ENCODE data around the gene NKX3-2. TPM values are rescaled to one million over a fixed set of nuclear protein-coding genes. Genes with fewer than 3 reads are reported as not detected.
A peak's percentile ranks its signal among the peaks of the same experiment; 100 is the strongest.

Gene NKX3-2
- total and polyA plus RNA-seq, 4 donors = 0.13 to 0.18 TPM; not detected in 2

DNA sequence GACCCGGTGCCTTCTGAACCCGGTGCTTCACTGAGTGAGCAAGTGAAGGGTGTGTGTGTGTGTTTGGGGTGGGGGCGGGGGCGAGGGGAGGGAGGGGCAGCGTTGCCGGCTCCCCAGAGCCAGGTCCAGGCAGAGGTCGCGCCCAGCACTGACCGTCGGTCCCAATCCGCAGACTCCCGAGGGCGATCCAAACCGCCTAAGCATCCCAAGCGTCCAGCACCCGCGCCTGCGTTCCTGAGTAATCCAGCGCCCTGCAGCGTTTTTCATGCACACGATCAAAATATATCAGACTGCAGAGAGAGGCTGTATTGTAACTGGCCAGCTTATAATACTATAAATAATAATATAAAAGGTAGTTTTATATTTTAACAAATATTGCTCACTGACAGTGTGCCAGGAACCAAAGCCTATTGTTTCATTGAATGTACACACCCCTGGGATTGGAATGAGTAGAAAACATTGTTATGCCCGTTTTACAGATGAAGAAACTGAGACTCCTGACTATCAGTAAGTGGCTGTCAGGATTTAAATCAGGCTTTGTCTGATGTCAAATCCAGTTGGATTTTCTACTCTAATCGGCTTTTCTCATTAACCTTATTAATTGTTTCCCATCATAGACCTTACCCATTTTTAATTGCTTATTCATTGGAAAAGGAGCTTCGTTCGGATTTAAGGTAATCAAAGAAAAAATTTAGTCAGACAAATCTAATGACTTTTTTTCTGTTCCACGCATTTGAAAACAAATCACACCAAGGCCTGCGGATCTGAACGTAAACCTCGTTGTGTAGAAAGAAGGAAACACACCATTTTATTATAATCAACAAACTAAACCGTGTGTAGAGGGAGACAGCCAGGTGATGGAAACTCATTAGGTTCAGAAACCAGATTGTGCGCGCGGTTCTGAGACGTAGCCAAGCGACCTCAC, 4.0 kb upstream of the NKX3-2 start:
- H3K4me1 ChIP-seq (ENCODE audit: control insufficient read depth in 1 of 2, insufficient read depth in 2 of 2, low read length in 2 of 2) = no peaks in the 10 kb centered on the region
- no peak overlapping the region for H3K27ac ChIP-seq (ENCODE audit: low read depth in 1 of 2, low read length in 2 of 2)
- intact Hi-C loops (cut with DNase I) = loop anchor here (2.0 to 10.0 kb wide), 3 partner anchors 696 to 821 kb away; no protein-coding TSS in a partner anchor

DNA sequence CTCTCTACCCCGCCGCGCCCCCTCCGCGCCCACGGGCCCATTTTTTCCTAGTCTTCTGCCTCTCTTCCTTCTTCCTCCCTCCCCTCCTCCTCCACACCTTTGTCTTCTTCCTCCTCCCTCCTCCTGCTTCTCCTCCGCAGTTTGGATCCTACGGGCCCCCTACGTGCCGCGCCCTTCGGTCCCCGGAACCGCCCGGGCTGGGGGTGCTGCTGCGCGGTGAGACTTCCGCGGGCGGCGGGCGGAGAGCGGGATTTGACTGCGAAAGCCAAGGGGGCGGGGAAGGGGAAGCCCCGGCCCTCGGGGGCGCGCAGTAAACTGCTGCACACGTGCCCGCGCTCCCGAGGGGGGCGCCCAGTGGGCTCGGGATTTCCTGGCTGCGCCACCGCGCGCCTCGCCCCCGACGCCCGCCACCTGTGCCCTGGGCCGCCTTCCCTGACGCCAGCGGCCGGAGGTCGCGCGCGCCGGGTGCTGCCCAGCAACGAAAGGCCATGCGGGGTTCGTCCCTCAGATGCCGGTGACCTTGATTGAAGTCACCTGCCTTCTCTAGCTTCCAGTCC, 3.3 kb upstream of the NKX3-2 start:
- Histone ChIP-seq H3K36me3 (ENCODE audit: control insufficient read depth in 1 of 2, insufficient read depth in 2 of 2, low read length in 1 of 2) (no peaks in the 10 kb centered on the region), H3K4me1 (ENCODE audit: control insufficient read depth in 1 of 2, insufficient read depth in 2 of 2, low read length in 2 of 2) (no peaks in the 10 kb centered on the region), H3K4me3 (ENCODE audit: low read length in 2 of 2) (no peak overlapping the region), H3K27ac (ENCODE audit: low read depth in 1 of 2, low read length in 2 of 2) (no peak overlapping the region), H3K9me3 (ENCODE audit: control insufficient read depth, low read length) (no peaks in the 10 kb centered on the region), H3K27me3 (ENCODE audit: control insufficient read depth in 1 of 2, insufficient read depth in 2 of 2, low read length in 1 of 2) (peaks cover 0 to 2% of the 10 kb centered on the region in 2 donors)
- intact Hi-C loops (cut with DNase I) = loop anchor here (2.0 to 10.0 kb wide), 3 partner anchors 695 to 820 kb away; no protein-coding TSS in a partner anchor
- ATAC-seq (ENCODE audit: low FRiP score) (no peak), DNase-seq (no peak)
- WGBS, 2 donors = 1 to 2% methylated on average over 39 to 56 of the region's 56 CpGs

More for the DNA sequence above, 4.0 kb upstream of the NKX3-2 start:
- Histone ChIP-seq H3K4me3 (ENCODE audit: low read length in 2 of 2) (no peak overlapping the region), H3K27me3 (ENCODE audit: control insufficient read depth in 1 of 2, insufficient read depth in 2 of 2, low read length in 1 of 2) (peaks cover 0 to 2% of the 10 kb centered on the region in 2 donors), H3K9me3 (ENCODE audit: control insufficient read depth, low read length) (no peaks in the 10 kb centered on the region), H3K36me3 (ENCODE audit: control insufficient read depth in 1 of 2, insufficient read depth in 2 of 2, low read length in 1 of 2) (no peaks in the 10 kb centered on the region)
- ATAC-seq (ENCODE audit: low FRiP score) = no peak
- no peak for DNase-seq
- WGBS, 2 donors = 12 to 13% methylated on average over 34 to 35 of the region's 35 CpGs

DNA sequence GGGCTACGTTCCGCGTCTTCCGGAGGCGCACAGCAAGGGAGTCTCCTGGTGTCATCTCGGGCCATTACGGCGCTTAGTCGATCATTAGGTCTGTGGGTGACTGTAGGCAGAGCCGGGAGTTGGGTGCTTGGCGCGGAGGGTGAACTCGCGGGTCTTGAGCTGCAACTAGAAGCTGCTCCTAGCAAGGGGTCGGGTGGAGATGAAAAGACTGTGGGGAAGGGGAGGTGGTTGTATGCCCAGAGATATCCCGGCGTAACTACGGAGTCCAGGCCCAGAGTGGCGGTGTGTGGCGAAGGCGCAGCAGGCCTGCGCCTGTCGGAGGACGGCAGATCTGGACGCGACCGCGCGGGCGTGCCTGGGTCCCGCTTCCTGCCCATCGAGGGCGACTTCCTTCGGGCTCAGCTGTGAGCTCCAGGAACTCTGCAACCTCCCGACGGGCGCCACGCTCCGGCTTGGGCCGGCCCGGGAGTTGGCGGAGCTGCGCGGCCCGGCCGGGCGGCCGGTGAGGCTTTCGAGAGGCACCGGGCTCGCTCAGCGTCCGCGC, 2.7 kb upstream of the NKX3-2 start:
- ATAC-seq (ENCODE audit: low FRiP score) = no peak
- WGBS, 2 donors = 5% methylated on average over 47 to 54 of the region's 54 CpGs
- H3K4me1 ChIP-seq (ENCODE audit: control insufficient read depth in 1 of 2, insufficient read depth in 2 of 2, low read length in 2 of 2) = no peaks in the 10 kb centered on the region

DNA sequence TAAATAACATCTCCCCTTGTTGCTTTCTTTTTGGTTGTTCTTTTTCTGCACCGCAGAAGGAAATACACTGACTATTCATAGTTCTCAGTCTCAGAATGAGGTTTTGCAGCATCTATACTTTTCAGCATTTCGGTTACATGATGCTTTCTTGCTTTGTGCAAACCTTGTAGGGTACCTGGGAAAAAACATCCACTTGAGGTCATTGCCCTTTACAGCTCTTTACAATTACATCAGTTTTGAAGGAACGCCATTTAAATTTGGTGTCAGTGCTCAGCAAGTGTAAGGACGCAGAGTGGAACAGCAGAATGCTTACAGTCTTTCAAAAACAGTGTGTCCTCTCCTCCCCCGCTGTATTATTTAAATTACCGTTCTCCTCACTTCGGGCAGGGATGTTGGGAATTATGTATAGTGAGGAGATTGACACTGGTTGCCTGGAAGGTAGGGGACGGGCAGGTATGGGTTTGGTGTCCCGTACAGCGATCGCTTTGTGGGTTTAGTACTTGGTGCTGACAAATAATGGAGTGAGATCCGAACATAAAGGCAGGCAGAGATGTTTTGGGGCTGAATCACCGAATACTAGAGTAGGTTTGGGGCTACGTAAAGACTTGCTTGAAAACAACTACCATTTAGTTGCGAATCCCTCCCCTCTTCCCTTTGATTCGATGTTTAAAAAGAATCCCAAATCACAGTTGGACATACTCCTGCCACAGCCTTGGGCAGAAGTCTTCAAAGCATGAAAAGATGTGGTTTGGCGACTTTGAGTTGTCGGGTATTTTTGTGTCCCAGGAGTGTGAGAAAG, 2.0 kb upstream of the NKX3-2 start:
- Histone ChIP-seq H3K9me3 (ENCODE audit: control insufficient read depth, low read length) (no peaks in the 10 kb centered on the region), H3K4me1 (ENCODE audit: control insufficient read depth in 1 of 2, insufficient read depth in 2 of 2, low read length in 2 of 2) (no peaks in the 10 kb centered on the region), H3K27ac (ENCODE audit: low read depth in 1 of 2, low read length in 2 of 2) (no peak overlapping the region), H3K36me3 (ENCODE audit: control insufficient read depth in 1 of 2, insufficient read depth in 2 of 2, low read length in 1 of 2) (no peaks in the 10 kb centered on the region), H3K27me3 (ENCODE audit: control insufficient read depth in 1 of 2, insufficient read depth in 2 of 2, low read length in 1 of 2) (peaks cover 0 to 2% of the 10 kb centered on the region in 2 donors), H3K4me3 (ENCODE audit: low read length in 2 of 2) (no peak overlapping the region)
- no peak for ATAC-seq (ENCODE audit: low FRiP score)
- WGBS, 2 donors = 18 to 22% methylated on average over 18 of the region's 18 CpGs
- no peak for DNase-seq
- intact Hi-C loops (cut with DNase I) = loop anchor here (5.0 to 10.0 kb wide), 2 partner anchors 812 to 819 kb away; no protein-coding TSS in a partner anchor

More for the DNA sequence above, 2.7 kb upstream of the NKX3-2 start:
- Histone ChIP-seq H3K4me3 (ENCODE audit: low read length in 2 of 2) (no peak overlapping the region), H3K9me3 (ENCODE audit: control insufficient read depth, low read length) (no peaks in the 10 kb centered on the region), H3K27me3 (ENCODE audit: control insufficient read depth in 1 of 2, insufficient read depth in 2 of 2, low read length in 1 of 2) (peaks cover 0 to 2% of the 10 kb centered on the region in 2 donors), H3K27ac (ENCODE audit: low read depth in 1 of 2, low read length in 2 of 2) (no peak overlapping the region), H3K36me3 (ENCODE audit: control insufficient read depth in 1 of 2, insufficient read depth in 2 of 2, low read length in 1 of 2) (no peaks in the 10 kb centered on the region)
- DNase-seq = peak in 1 of 2 donors; percentile 80
- intact Hi-C loops (cut with DNase I) = loop anchor here (5.0 to 10.0 kb wide), 2 partner anchors 812 to 820 kb away; no protein-coding TSS in a partner anchor

DNA sequence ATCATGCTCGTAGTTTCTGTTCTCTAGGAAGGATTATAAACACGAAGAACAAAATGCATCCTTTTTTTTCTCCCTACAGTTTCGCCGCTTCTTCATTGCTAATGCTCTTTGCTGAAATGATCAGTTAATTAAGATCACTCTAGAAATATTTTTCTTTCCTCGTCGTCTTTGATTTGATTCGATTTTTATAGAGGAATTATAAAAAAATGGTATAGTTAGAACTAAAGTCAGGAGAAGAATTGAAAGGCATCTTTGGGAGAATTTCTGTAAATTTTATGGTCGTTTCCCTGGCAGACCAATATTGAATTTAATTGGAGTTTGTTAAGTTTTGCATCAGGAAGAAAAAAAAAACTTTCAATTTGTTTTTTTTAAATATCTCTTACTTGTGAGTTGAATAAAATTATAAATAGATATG, 1.1 kb upstream of the NKX3-2 start:
- H3K4me1 ChIP-seq (ENCODE audit: control insufficient read depth in 1 of 2, insufficient read depth in 2 of 2, low read length in 2 of 2) = no peaks in the 10 kb centered on the region
- peaks cover 0 to 2% of the 10 kb centered on the region in 2 donors for H3K27me3 ChIP-seq (ENCODE audit: control insufficient read depth in 1 of 2, insufficient read depth in 2 of 2, low read length in 1 of 2)
- no peak overlapping the region for H3K4me3 ChIP-seq (ENCODE audit: low read length in 2 of 2)
- no peak for DNase-seq
- no peak for ATAC-seq (ENCODE audit: low FRiP score)
- intact Hi-C loops (cut with DNase I) = loop anchor here (5.0 to 10.0 kb wide), 2 partner anchors 811 to 818 kb away; no protein-coding TSS in a partner anchor
- 22% methylated on average over 8 of the region's 8 CpGs for WGBS, 2 donors
- no peak overlapping the region for H3K27ac ChIP-seq (ENCODE audit: low read depth in 1 of 2, low read length in 2 of 2)
- no peaks in the 10 kb centered on the region for H3K9me3 ChIP-seq (ENCODE audit: control insufficient read depth, low read length)
- no peaks in the 10 kb centered on the region for H3K36me3 ChIP-seq (ENCODE audit: control insufficient read depth in 1 of 2, insufficient read depth in 2 of 2, low read length in 1 of 2)

DNA sequence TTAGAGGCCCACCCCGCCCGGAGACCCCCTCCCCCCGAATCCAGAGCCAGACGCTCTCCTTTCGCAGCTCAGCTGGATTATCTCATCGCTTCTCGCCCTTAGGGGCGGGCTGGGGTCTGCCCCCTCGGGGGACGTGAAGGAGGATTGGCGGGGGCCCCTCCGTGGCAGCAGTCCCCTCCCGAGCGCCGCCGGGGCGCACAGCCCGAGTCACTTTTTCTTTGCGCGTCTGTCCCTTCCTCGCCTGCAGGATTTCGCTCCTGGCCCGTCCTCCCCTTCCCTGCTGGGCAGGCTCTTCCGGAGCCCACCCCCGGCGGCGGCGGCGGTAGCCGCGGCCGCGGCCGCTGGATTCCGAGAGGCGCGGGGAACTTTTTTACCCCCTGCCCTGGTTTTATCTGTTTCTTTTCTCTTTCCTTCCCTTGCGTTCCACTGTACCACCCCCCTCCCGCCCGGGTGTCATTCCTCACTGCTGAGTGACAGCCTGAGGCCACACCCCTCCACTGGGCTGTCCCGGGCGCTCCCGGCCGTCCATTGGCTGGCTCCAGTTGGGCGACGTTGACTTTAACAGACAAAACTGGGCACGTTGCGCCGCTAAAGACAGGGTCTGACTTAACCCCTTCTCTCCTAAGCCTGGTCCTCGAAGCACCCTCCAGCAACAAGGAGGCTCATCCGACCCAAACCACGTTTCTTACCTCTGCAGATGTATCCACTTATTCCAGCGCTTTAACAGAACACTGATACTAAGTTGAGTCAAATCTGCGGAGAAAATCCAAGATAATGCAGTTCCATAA, 492 bp upstream of the NKX3-2 start:
- Histone ChIP-seq H3K27me3 (ENCODE audit: control insufficient read depth in 1 of 2, insufficient read depth in 2 of 2, low read length in 1 of 2) (peaks cover 0 to 2% of the 10 kb centered on the region in 2 donors), H3K4me3 (ENCODE audit: low read length in 2 of 2) (peak overlapping the region; percentile 61 to 66), H3K4me1 (ENCODE audit: control insufficient read depth in 1 of 2, insufficient read depth in 2 of 2, low read length in 2 of 2) (no peaks in the 10 kb centered on the region), H3K9me3 (ENCODE audit: control insufficient read depth, low read length) (no peaks in the 10 kb centered on the region), H3K27ac (ENCODE audit: low read depth in 1 of 2, low read length in 2 of 2) (no peak overlapping the region), H3K36me3 (ENCODE audit: control insufficient read depth in 1 of 2, insufficient read depth in 2 of 2, low read length in 1 of 2) (no peaks in the 10 kb centered on the region)
- peak; percentile 61 for ATAC-seq (ENCODE audit: low FRiP score)
- intact Hi-C loops (cut with DNase I) = loop anchor here (5.0 to 10.0 kb wide), 2 partner anchors 810 to 817 kb away; no protein-coding TSS in a partner anchor
- peak in 1 of 2 donors; percentile 89 for DNase-seq
- 1 to 2% methylated on average over 40 to 54 of the region's 54 CpGs for WGBS, 2 donors

DNA sequence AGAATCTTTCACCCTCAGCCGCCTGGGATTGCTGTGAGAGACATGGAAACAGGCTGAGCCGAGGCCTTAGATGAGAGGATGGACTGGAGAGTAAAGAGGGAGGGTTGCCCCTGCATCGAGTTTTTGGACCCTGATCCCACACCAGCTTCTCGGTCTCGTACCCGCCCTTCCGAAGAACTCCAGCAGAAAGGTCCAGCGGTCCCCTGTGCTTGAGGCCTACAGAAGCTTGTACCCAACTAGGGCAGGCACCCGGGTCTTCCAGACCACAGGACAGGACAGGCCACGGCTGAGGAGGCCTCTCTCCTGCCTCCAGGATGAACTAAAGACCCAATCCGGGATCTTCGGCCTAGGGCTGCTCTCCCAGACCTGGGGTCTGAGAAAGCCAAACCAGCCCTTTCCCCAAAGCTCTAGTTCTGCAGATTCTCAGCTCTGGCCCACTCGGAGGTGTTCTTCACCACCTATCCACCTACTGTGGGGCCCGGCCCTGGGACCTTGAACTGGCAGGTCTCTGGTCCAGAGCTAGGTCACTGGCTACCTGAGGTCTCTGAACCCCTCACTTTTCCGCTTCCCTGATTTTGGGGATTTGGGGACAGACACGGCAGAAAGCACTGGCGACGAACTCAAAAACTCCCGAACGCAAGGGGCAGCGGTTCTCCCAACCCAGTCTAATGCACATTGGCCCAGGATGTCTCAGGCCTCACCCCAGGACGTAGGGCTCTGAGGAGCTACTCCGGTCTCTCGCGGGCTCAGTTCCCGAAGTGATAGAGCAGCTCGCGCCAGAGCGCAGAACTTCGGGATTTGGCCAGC, 1.1 kb downstream of the NKX3-2 start:
- intact Hi-C loops (cut with DNase I) = loop anchor here in 1 of 2 donors (10.0 kb wide), 1 partner anchor 808 kb away; no protein-coding TSS in a partner anchor
- Histone ChIP-seq H3K4me1 (ENCODE audit: control insufficient read depth in 1 of 2, insufficient read depth in 2 of 2, low read length in 2 of 2) (no peaks in the 10 kb centered on the region), H3K27me3 (ENCODE audit: control insufficient read depth in 1 of 2, insufficient read depth in 2 of 2, low read length in 1 of 2) (peaks cover 0 to 2% of the 10 kb centered on the region in 2 donors), H3K36me3 (ENCODE audit: control insufficient read depth in 1 of 2, insufficient read depth in 2 of 2, low read length in 1 of 2) (no peaks in the 10 kb centered on the region), H3K27ac (ENCODE audit: low read depth in 1 of 2, low read length in 2 of 2) (no peak overlapping the region), H3K4me3 (ENCODE audit: low read length in 2 of 2) (no peak overlapping the region), H3K9me3 (ENCODE audit: control insufficient read depth, low read length) (no peaks in the 10 kb centered on the region)
- no peak for DNase-seq
- ATAC-seq (ENCODE audit: low FRiP score) = no peak
- WGBS, 2 donors = 69 to 72% methylated on average over 30 of the region's 30 CpGs

Data from aorta (tissue), 5 donors.